IMR-90 (cell line): ENCODE measurements around the gene PGPEP1. TPM values are rescaled to one million over a fixed set of nuclear protein-coding genes. Genes with fewer than 3 reads are reported as not detected.

Experiments
- ATAC-seq: fragments of 200-7000 bp; cut with Tn5 transposase; 2 replicates; pipeline ENCODE4 v1.9.1; 2020; ENCODE audit warnings: low read depth, mild to moderate bottlenecking, moderate library complexity
- Bru-seq: library from RNA; stranded (reverse); fragments of 400-500 nt; gene quantifications from one replicate; lab custom pipeline; 2021; lab: Mats Ljungman, UMichigan
- BruChase-seq, 2 experiments: library from RNA; stranded (reverse); fragments of 400-500 nt; gene quantifications; one replicate each; lab custom pipeline; 2021; lab: Mats Ljungman, UMichigan
- BruUV-seq: library from RNA; stranded (reverse); fragments of 400-500 nt; replicated peaks from 2 replicates; lab custom pipeline; 2021; lab: Mats Ljungman, UMichigan
- CTCF ChIA-PET: fragments of 300-600 bp; formaldehyde crosslinking; extraction: SDS; loops from one replicate; lab custom pipeline; 2021; ENCODE audit warnings: antibody characterized with exemption; lab: Yijun Ruan, JAX
- POLR2A ChIA-PET: fragments of 300-600 bp; sonication (Branson Sonifier 250); formaldehyde crosslinking; loops from one replicate; lab custom pipeline; 2022; ENCODE audit warnings: antibody characterized with exemption; ENCODE audit not compliant: unreplicated experiment; lab: Charles Lee
- DNase-seq: peaks from one replicate; pipeline ENCODE4 v3.0.0; 2013
- H2AFZ ChIP-seq: replicated peaks from 2 replicates; pipeline ENCODE3; 2013; ENCODE audit warnings: low read length, mild to moderate bottlenecking; ENCODE audit not compliant: poor library complexity
- H2AK5ac ChIP-seq: 2 replicates; pipeline ENCODE4 v1.6.1; 2013; ENCODE audit warnings: low read depth, low read length, inconsistent platforms
- H2AK9ac ChIP-seq: replicated peaks from 2 replicates; pipeline ENCODE3; 2013; ENCODE audit warnings: mild to moderate bottlenecking, low read depth, low read length, moderate library complexity; ENCODE audit not compliant: poor library complexity
- H2BK120ac ChIP-seq: 2 replicates; pipeline ENCODE4 v1.6.1; 2013; ENCODE audit warnings: low read depth, low read length, inconsistent platforms
- H2BK15ac ChIP-seq: 3 replicates; pipeline ENCODE4 v1.6.1; 2013; ENCODE audit warnings: low read depth, low read length, inconsistent platforms
- H2BK20ac ChIP-seq: 2 replicates; pipeline ENCODE4 v1.6.1; 2013; ENCODE audit warnings: low read depth, mild to moderate bottlenecking, inconsistent platforms, low read length, moderate library complexity
- H2BK5ac ChIP-seq: 2 replicates; pipeline ENCODE4 v1.6.1; 2013; ENCODE audit warnings: mild to moderate bottlenecking, low read depth, low read length, inconsistent platforms; ENCODE audit not compliant: poor library complexity, severe bottlenecking
- H3K14ac ChIP-seq: replicated peaks from 2 replicates; pipeline ENCODE4 v1.6.1; 2013; ENCODE audit warnings: low read depth, low read length, inconsistent platforms
- H3K18ac ChIP-seq: 2 replicates; pipeline ENCODE4 v1.6.1; 2013; ENCODE audit warnings: low read depth, low read length, control low read depth
- H3K23ac ChIP-seq: 2 replicates; pipeline ENCODE4 v1.6.1; 2013; ENCODE audit warnings: low read depth, low read length, inconsistent platforms
- H3K27ac ChIP-seq: 2 replicates; pipeline ENCODE4 v1.5.1; 2013; ENCODE audit warnings: mild to moderate bottlenecking, control low read depth, low read length; ENCODE audit not compliant: insufficient read depth
- H3K27me3 ChIP-seq: 2 replicates; pipeline ENCODE4 v1.6.1; 2013; ENCODE audit warnings: low read length; ENCODE audit not compliant: control insufficient read depth, insufficient read depth
- H3K36me3 ChIP-seq: 2 replicates; pipeline ENCODE4 v1.6.1; 2013; ENCODE audit warnings: low read length, mixed read lengths; ENCODE audit not compliant: control insufficient read depth, insufficient read depth
- H3K4ac ChIP-seq: 2 replicates; pipeline ENCODE4 v1.6.1; 2013; ENCODE audit warnings: low read depth, low read length, inconsistent platforms
- H3K4me1 ChIP-seq: 2 replicates; pipeline ENCODE4 v1.6.1; 2013; ENCODE audit warnings: low read length, mixed read lengths; ENCODE audit not compliant: control insufficient read depth, insufficient read depth
- H3K4me2 ChIP-seq: 2 replicates; pipeline ENCODE4 v1.6.1; 2013; ENCODE audit warnings: low read depth, mild to moderate bottlenecking, control low read depth, low read length, moderate library complexity
- H3K4me3 ChIP-seq: 2 replicates; pipeline ENCODE4 v1.5.1; 2013; ENCODE audit warnings: low read depth, mild to moderate bottlenecking, control low read depth, low read length, moderate library complexity; ENCODE audit not compliant: insufficient read depth
- H3K56ac ChIP-seq: 2 replicates; pipeline ENCODE4 v1.6.1; 2013; ENCODE audit warnings: low read length, inconsistent platforms; ENCODE audit not compliant: insufficient read depth; ENCODE audit errors: extremely low read depth
- H3K79me1 ChIP-seq, 2 experiments: 2 replicates each; pipeline ENCODE4 v1.6.1; 2013; ENCODE audit warnings: low read length in 2 of 2, inconsistent platforms in 1 of 2, low read depth in 1 of 2
- H3K9ac ChIP-seq: 2 replicates; pipeline ENCODE4 v1.6.1; 2013; ENCODE audit warnings: low read depth, low read length, control low read depth
- H3K9me1 ChIP-seq: 2 replicates; pipeline ENCODE4 v1.6.1; 2013; ENCODE audit warnings: low read length, inconsistent platforms; ENCODE audit not compliant: insufficient read depth
- H3K9me3 ChIP-seq: 2 replicates; pipeline ENCODE4 v1.6.1; 2013; ENCODE audit warnings: low read length; ENCODE audit not compliant: control insufficient read depth, insufficient read depth
- H4K20me1 ChIP-seq: 2 replicates; pipeline ENCODE4 v1.6.1; 2013; ENCODE audit warnings: low read length, inconsistent platforms; ENCODE audit not compliant: insufficient read depth
- H4K5ac ChIP-seq: 2 replicates; pipeline ENCODE4 v1.6.1; 2013; ENCODE audit warnings: mild to moderate bottlenecking, low read depth, low read length, control low read depth
- H4K8ac ChIP-seq, 2 experiments: 2 replicates each; pipeline ENCODE4 v1.6.1; 2013; ENCODE audit warnings: low read depth in 2 of 2, low read length in 2 of 2, control low read depth in 1 of 2, inconsistent platforms in 1 of 2
- H4K91ac ChIP-seq: 2 replicates; pipeline ENCODE4 v1.6.1; 2013; ENCODE audit warnings: low read depth, low read length, inconsistent platforms; ENCODE audit not compliant: insufficient read depth
- MXI1 ChIP-seq: IDR thresholded peaks from 2 replicates; pipeline ENCODE4 v1.6.1; 2012; ENCODE audit warnings: low read depth, mild to moderate bottlenecking, low read length, moderate library complexity, borderline replicate concordance
- RCOR1 ChIP-seq: IDR thresholded peaks from 2 replicates; pipeline ENCODE4 v1.6.1; 2012; ENCODE audit warnings: mild to moderate bottlenecking, low read length, improper control_type of control experiment; ENCODE audit not compliant: insufficient replicate concordance
- SMC3 ChIP-seq: fragments of 150-350 bp; IDR thresholded peaks from 2 replicates; pipeline ENCODE4 v1.6.1; 2016; ENCODE audit warnings: low read depth, mild to moderate bottlenecking, antibody characterized with exemption, low read length, moderate library complexity
- WGBS, 2 experiments: methylation state at CpG; one replicate each; pipeline versions ENCODE4 v1.1.5 to v1.1.7; 2013; ENCODE audit warnings: missing lambda C conversion rate in 2 of 2; ENCODE audit not compliant: insufficient read length in 1 of 2; ENCODE audit errors: extremely low coverage in 2 of 2; 5-methylcytosine and 5-hydroxymethylcytosine counted together
- dilution Hi-C: fragments of 300-500 bp; cut with HindIII; formaldehyde crosslinking; loops from one replicate; pipeline ENCODE4 v1.14.3; 2018; ENCODE audit warnings: low sequenced_read_pairs; ENCODE audit not compliant: unreplicated experiment
- in situ Hi-C: fragments of 300-500 bp; cut with MboI; formaldehyde crosslinking; loops from 3 replicates; pipeline ENCODE4 v1.14.3; 2019; ENCODE audit warnings: low sequenced_read_pairs, inconsistent platforms, mixed read lengths
- intact Hi-C: fragments of 100-400 bp; cut with micrococcal nuclease; formaldehyde crosslinking; loops from 2 replicates; pipeline ENCODE4 v1.10.0; 2022
- long read RNA-seq: library from polyadenylated mRNA; unstranded; transcript quantifications from one replicate; pipeline ENCODE4 v2.0.0, GENCODE V29; 2021; ENCODE audit not compliant: unreplicated experiment
- polyA plus RNA-seq, 3 experiments: library from polyadenylated mRNA; depleted of rRNA; stranded (reverse); fragments of >200 nt; gene quantifications; 2 replicates each; pipeline ENCODE4 v1.2.3, GENCODE V29; 2012; ENCODE audit warnings: low replicate concordance in 1 of 3
- total RNA-seq: library from RNA; depleted of rRNA; stranded (reverse); fragments of >200 nt; gene quantifications from 2 replicates; pipeline ENCODE4 v1.2.3, GENCODE V29; 2012; rRNA removed
- TF ChIP-seq, protein P1 (sequence below): fragments of 150-350 bp; IDR thresholded peaks from 2 replicates; pipeline ENCODE4 v1.6.1; 2016; ENCODE audit warnings: low read depth, mild to moderate bottlenecking, low read length, moderate library complexity, borderline replicate concordance

The PGPEP1 gene, protein sequence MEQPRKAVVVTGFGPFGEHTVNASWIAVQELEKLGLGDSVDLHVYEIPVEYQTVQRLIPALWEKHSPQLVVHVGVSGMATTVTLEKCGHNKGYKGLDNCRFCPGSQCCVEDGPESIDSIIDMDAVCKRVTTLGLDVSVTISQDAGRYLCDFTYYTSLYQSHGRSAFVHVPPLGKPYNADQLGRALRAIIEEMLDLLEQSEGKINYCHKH
- 11.1 and 14.3 TPM in 2 replicates for total RNA-seq
- 11.8 and 13.3 TPM in 2 replicates for polyA plus RNA-seq (2012; rRNA removed)
- polyA plus RNA-seq (2012; cell fraction: cytosol; rRNA removed): 3.8 and 13.8 TPM in 2 replicates
- polyA plus RNA-seq (2012; cell fraction: nucleus; rRNA removed; ENCODE audit: low replicate concordance): 32.7 and 36.9 TPM in 2 replicates
- Bru-seq, nascent RNA: percentile 69 among the genes with signal in this experiment
- percentile 93 among the genes with signal in this experiment for BruChase-seq, experiment 1, labeled RNA remaining after a 6-hour chase
- BruChase-seq, experiment 2, labeled RNA remaining after a 2-hour chase: percentile 82 among the genes with signal in this experiment
- long read RNA-seq, partial matches to known transcripts: 0 of 24 reads
- long read RNA-seq, other reads (novel, unspliced or antisense): 23 of 24 reads

DNA sequence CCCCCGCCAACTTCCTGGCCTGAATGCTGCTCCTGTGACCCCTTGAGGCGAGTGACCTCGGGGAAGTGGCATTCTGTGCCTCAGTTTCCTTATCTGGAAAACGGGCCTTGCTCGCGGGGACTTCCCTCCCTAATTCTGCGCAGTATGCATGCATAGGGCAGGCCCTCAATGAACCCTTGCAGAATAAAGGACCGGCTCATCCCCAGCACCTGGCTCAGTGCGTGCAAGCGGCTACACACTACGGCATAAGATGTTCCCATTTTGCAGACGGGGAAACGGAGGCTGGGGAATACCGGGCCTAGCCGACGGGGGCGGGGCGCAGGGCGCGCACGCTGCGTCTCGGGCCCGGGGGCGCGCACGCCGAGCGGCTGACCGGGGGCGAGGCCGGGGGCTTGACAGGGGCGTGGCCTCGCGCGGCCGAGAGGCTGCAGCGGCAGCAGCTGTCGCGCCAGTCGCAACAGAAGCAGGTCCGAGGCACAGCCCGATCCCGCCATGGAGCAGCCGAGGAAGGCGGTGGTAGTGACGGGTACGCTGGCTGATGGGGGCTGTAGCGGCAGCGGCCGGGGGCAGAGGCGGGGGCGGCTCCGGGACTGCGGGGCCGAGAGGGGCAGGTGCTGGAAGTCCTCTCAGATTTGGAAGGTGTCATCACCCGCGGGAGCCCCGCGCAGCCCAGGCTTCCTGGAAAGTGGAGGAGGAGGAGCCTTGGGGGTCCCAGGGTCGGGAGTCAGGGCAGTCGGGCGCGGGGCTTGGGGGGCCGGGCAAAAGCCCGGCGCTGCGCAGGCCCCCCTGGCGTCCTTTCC lies at the start of gene PGPEP1:
Gene PGPEP1 (plus strand): TSS at position 409 of the 800 bp plus-strand sequence. CDS start 84 bp downstream, at position 493.
- BruUV-seq: no TSS peak
- Histone ChIP-seq H3K4ac (peak within 1 kb of the TSS; percentile 59), H3K36me3 (peaks cover 2% of the 10 kb centered on the region; the same call in 1 of the 2 replicates), H3K27ac (peak within 1 kb of the TSS; percentile 11; the same call in 1 of the 2 replicates), H2AFZ (peak within 1 kb of the TSS; percentile 90), H4K20me1 (peaks cover 4% of the 10 kb centered on the region; the same call in 1 of the 2 replicates), H3K79me1 (peaks cover 0 to 18% of the 10 kb centered on the region in 2 experiments; a peak in 3 of 4 replicates), H3K27me3 (no peaks in the 10 kb centered on the region), H3K4me3 (peak within 1 kb of the TSS; percentile 78), H3K9me3 (no peaks in the 10 kb centered on the region), H3K18ac (peak within 1 kb of the TSS; percentile 43), H3K4me2 (peak within 1 kb of the TSS; percentile 97), H3K9ac (peak within 1 kb of the TSS; percentile 62), H3K23ac (peak within 1 kb of the TSS; percentile 34; the same call in 1 of the 2 replicates), H2AK5ac (peak within 1 kb of the TSS; percentile 66), H4K5ac (peak within 1 kb of the TSS; percentile 95), H3K56ac (no peak within 1 kb of the TSS), H4K8ac (peak within 1 kb of the TSS; percentile 55 to 94), H2BK120ac (0 out of 2 replicates have a peak within 1 kb of the TSS, but pooled peaks have one; percentile 24), H2BK20ac (no peak within 1 kb of the TSS), H2AK9ac (peak within 1 kb of the TSS; percentile 65), H4K91ac (peak within 1 kb of the TSS; percentile 19; the same call in 1 of the 2 replicates), H3K4me1 (peaks cover 12% of the 10 kb centered on the region), H3K14ac (peak within 1 kb of the TSS; percentile 73), H2BK5ac (no peak within 1 kb of the TSS), H2BK15ac (0 out of 3 replicates have a peak within 1 kb of the TSS, but pooled peaks have one; percentile 2), H3K9me1 (peaks cover 4% of the 10 kb centered on the region; the same call in 1 of the 2 replicates)
- ChIA-PET POLR2A (no interaction called here), CTCF (interaction anchor here (1.3 kb wide), 1 partner anchor 12 kb away, joined by 11 read pairs; no protein-coding TSS in a partner anchor)
- dilution Hi-C loops (no loop called here), in situ Hi-C loops (no loop called here), intact Hi-C loops (no loop called here)
- WGBS, 2 experiments: 11% methylated on average over 34 of the region's 69 CpGs; no CpG with 5 or more reads in 1 of the 2 experiments
- TF ChIP-seq RCOR1 (peak; percentile 96), MXI1 (0 out of 2 replicates have a peak, but pooled peaks have one; percentile 48), SMC3 (no peak)
- TF ChIP-seq, protein P1, sequence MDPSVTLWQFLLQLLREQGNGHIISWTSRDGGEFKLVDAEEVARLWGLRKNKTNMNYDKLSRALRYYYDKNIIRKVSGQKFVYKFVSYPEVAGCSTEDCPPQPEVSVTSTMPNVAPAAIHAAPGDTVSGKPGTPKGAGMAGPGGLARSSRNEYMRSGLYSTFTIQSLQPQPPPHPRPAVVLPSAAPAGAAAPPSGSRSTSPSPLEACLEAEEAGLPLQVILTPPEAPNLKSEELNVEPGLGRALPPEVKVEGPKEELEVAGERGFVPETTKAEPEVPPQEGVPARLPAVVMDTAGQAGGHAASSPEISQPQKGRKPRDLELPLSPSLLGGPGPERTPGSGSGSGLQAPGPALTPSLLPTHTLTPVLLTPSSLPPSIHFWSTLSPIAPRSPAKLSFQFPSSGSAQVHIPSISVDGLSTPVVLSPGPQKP: no peak
- peak; percentile 41 for DNase-seq
- peak; percentile 83 for ATAC-seq
